GM23248 (cell line): ENCODE data around the gene SRP9.

ENCODE experiments used
- EZH2 ChIP-seq: fragments of 200-600 bp; sonication (generic); IDR thresholded peaks from 2 replicates; pipeline ENCODE4 v1.6.1; 2018; ENCODE audit warnings: antibody characterized with exemption, mild to moderate bottlenecking; ENCODE audit not compliant: insufficient read depth, poor library complexity, severe bottlenecking
- EZH2phosphoT487 ChIP-seq: fragments of 200-600 bp; sonication (generic); IDR thresholded peaks from 2 replicates; pipeline ENCODE4 v1.6.1; 2018; ENCODE audit warnings: antibody characterized with exemption, moderate library complexity, mild to moderate bottlenecking, low read depth; ENCODE audit not compliant: insufficient read depth

GRCh38 chr1:225778337-225778669 lies 677 bp downstream of the SRP9 start:
- TF ChIP-seq EZH2 (no peak), EZH2phosphoT487 (no peak)
